ENCODE results near the gene GRAMD2A.

- TF ChIP-seq CTCF (IDR thresholded peaks at IDR 0.05), result no peak
- no peak for TF ChIP-seq POLR2A (IDR thresholded peaks at IDR 0.05)
- no peak for TF ChIP-seq EP300 (IDR thresholded peaks at IDR 0.05)
- TF ChIP-seq POLR2AphosphoS5 (IDR thresholded peaks at IDR 0.05), result no peak
These were observed 7.7 kb upstream of the GRAMD2A start for GRCh38 chr15:72205273-72205672.
